ENCODE data around the gene TBC1D7.
A peak's percentile ranks its signal among the peaks of the same experiment; 100 is the strongest.
"Not testable (repeated sequence)": the region's sequence is repeated elsewhere in the genome, so short reads cannot be mapped to it uniquely, and the experiment has no call there.

The TBC1D7 gene

GRCh38 chr6:13355999-13356785 is 27.9 kb upstream of the TBC1D7 start:
- DNase-seq: peak; percentile 66

DNA sequence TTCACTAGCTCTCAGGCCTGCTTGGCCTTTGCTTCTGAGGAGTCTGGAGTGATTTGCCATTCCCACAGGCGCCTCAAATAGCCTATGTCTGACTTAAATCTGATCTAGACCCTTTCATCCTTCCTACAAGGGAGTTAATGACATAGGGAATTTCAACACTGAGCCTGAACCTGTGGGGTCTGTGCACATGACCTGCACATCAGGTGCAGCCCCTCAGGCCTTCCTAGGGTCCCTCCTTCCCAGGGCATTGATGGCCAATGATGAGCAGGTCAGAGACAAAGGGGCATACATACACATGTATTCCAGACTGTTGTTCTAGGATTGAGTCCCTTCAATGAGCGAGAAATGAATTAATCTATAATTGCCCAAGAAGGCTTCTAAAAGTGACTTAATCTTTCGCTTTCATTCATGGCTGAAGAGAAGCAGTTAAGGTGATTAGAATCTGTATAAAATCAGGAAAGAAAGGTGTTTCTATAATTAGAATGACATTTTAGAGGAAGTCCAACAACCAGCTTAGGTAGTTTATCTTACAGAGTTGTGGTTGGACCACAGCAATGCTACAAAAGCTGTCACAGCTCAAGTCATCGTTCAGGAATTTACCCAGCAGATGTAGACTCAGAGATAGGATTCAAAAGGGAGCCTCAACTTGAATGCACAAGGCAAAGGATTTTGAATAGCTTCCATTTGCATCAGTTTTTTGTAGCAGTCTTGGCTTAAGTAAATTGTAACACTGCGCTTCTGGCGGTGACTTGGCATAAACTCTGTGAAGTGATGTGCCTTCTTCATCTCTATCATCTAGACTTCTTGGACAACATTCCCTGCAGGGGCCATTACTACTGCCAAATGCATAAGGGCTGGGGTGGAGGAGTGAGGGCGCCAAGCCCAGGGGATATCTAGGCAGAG is 27.0 kb upstream of the TBC1D7 start:
- peak; percentile 50 for DNase-seq

GRCh38 chr6:13354331-13355042 is 26.1 kb upstream of the TBC1D7 start:
- no peak for DNase-seq

DNA sequence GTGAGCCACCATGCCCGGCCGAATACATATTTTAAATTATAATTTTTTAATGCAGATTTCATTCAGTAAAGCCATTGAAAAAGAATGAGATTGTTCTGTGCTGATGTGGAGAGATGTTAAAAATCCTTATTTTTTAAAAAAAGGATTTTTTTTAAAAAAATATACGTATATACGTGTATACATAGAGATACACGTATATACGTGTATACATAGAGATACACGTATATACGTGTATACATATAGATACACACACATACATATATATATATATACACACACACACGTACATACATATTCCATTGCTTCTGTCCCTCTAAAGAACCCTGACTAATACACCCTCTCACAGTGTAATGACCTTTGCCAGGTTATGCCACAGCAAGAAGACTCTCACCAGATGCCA is 23.8 kb upstream of the TBC1D7 start:
- DNase-seq: no peak

DNA sequence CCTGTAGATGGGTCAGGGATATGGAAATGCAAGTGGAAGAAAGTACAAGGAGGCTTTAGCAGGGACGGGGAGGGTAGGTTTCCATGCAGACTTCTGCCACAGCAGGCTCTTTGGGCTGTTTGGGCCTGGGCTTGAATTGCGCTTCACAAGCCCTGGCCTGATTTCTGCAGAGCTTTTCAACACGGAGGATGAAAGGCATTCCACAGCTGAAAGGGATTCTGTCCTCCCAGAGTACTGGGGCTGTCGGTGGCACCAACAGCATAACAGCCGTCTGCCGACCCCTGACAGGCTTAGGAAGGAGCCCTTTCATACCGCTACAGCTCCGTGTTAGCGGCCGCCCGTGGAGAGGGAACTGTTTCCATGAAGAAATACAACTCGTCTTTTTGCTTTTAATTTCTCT is 22.9 kb upstream of the TBC1D7 start:
- DNase-seq: no peak

GRCh38 chr6:13349811-13350506 is 21.6 kb upstream of the TBC1D7 start:
- DNase-seq: no peak

DNA sequence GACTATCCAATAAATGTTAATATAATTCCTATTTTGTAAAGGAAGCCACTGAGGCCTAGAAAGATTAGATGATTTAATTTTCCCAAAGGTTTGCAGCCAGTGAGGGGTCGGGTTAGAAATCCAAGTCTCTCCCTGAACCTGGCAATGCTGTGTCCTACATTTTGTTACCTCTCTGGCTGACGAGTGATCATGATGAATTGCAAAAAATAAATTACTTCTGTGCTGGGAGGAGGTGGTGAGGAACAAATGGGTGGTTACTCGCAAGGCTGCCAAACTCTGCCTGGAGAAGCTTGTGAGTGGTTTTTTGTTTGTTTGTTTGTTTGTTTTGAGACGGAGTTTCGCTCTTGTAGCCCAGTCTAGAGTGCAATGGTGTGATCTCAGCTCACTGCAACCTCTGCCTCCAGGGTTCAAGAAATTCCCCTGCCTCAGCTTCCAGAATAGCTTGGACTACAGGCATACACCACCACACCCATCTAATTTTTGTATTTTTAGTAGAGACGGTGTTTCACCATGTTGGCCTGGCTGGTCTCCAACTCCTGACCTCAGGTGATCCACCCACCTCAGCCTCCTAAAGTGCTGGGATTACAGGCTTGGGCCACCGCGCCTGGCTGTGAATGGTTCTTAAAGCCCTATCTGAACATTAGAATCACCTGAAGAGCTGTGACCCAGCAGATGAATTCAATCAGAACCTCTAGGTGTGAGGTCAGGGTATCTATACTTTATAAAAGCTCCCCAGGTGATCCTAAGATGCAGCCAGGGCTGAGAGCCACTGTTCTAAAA is 20.2 kb upstream of the TBC1D7 start:
- no peak for DNase-seq

DNA sequence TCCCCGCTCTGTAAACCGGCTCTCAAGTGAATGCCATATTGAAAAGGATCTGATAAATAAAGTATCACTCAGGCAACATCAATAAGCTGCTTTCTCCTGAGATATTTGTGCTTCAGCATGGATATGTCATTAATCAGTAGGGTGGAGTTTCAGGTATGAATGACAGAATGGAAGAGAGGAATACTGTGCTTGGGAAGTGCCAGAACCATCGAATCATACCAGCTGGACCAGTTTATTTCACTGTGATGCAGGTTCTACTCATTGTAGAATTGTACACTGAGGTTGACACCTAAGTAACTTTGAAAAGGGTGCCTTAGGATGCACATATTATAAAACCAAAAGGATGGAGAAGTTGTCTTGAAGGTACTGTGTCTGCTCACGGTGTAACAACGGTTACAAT is 17.9 kb upstream of the TBC1D7 start:
- no peak for DNase-seq

GRCh38 chr6:13342414-13343019 is 14.2 kb upstream of the TBC1D7 start:
- DNase-seq: no peak

DNA sequence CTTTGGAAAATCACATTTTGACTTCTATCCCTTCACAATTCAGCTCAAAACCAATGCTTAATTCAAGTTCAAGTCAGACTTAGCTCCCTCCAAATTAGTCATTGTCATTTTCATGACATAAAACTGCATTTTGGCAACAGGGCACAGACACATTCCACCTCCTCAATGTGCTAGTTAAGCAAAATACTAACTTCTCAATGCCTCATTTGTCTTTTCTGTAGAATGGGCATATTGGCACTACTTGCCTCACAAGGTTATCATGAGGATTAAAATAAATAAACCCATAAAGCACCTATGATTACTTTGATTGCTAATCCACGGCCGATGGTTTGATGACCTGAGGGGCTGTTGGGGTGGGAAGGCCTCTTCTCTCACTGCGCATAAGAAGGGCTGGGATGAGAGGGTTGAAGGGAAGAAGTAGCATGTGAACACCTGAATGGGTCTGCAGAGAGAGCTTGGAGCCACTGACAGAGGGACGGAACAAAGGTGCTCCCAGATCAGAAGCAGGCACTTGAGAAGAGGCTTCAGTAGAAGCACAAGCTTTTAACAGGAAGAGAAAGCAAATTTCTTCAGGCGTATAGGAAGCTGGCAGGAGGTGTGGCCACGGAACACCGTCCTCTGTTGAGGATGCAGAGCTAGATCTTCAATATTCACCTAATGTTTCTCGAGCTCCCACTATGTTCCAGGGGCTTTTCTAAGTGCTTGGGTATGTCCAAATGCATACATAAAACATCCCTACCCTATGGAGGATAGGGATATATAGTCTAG is 11.7 kb upstream of the TBC1D7 start:
- DNase-seq: no peak

- no peak for DNase-seq
Measured at GRCh38 chr6:13338038-13338437, 9.7 kb upstream of the TBC1D7 start.

GRCh38 chr6:13336553-13336952 is 8.2 kb upstream of the TBC1D7 start:
- DNase-seq: peak; percentile 73

- no peak for DNase-seq
Measured at GRCh38 chr6:13334953-13335352, 6.6 kb upstream of the TBC1D7 start.

GRCh38 chr6:13332349-13332706 is 4.0 kb upstream of the TBC1D7 start:
- DNase-seq: no peak

- DNase-seq: peak; percentile 58
Measured at GRCh38 chr6:13331516-13332348, 3.4 kb upstream of the TBC1D7 start.

GRCh38 chr6:13328875-13329183 is 492 bp upstream of the TBC1D7 start:
- no peak for DNase-seq

GRCh38 chr6:13327691-13328075 is 654 bp downstream of the TBC1D7 start:
- no peak for DNase-seq

GRCh38 chr6:13326031-13326586 is 2.2 kb downstream of the TBC1D7 start:
- DNase-seq: not testable (repeated sequence)

GRCh38 chr6:13319891-13320564 is 8.3 kb downstream of the TBC1D7 start:
- DNase-seq: no peak

Data from CD4-positive, alpha-beta T cell treated with Interleukin-17A for 1 hour (primary cell).